PC-3 (cell line): Measurements from ENCODE around the gene KANK2. TPM values are rescaled to one million over a fixed set of nuclear protein-coding genes. Genes with fewer than 3 reads are reported as not detected.

ENCODE experiments used
- ATAC-seq: fragments of 200-7000 bp; cut with Tn5 transposase; 2 replicates; pipeline ENCODE4 v1.9.1; 2020; ENCODE audit warnings: mild to moderate bottlenecking, moderate library complexity
- BruUV-seq: library from RNA; stranded (reverse); fragments of 400-500 nt; replicated peaks from 2 replicates; lab custom pipeline; 2021; lab: Mats Ljungman, UMichigan
- CTCF ChIA-PET: fragments of 300-600 bp; sonication (Branson Sonifier 250); formaldehyde crosslinking; loops from one replicate; lab custom pipeline; 2022; ENCODE audit warnings: antibody characterized with exemption; lab: Charles Lee
- POLR2A ChIA-PET: fragments of 300-600 bp; sonication (Branson Sonifier 250); formaldehyde crosslinking; loops from one replicate; lab custom pipeline; 2022; ENCODE audit warnings: antibody characterized with exemption; ENCODE audit not compliant: unreplicated experiment; lab: Charles Lee
- DNase-seq: peaks from one replicate; pipeline ENCODE4 v3.0.0-alpha.2; 2015
- H2AFZ ChIP-seq: fragments of 300-600 bp; sonication (generic); 2 replicates; pipeline ENCODE4 v1.6.0; 2016; ENCODE audit warnings: antibody characterized with exemption, low read length
- H3F3A ChIP-seq: fragments of 300-600 bp; sonication (generic); one replicate; pipeline ENCODE4 v1.6.0; 2017; ENCODE audit warnings: antibody characterized with exemption, low read length, control low read depth, mild to moderate bottlenecking; ENCODE audit not compliant: unreplicated experiment
- H3K27ac ChIP-seq: fragments of 300-600 bp; sonication (generic); 2 replicates; pipeline ENCODE4 v1.5.1; 2016; ENCODE audit warnings: mild to moderate bottlenecking, low read length
- H3K27me3 ChIP-seq: fragments of 300-600 bp; sonication (generic); 2 replicates; pipeline ENCODE4 v1.6.1; 2016; ENCODE audit warnings: low read length, mixed read lengths
- H3K36me3 ChIP-seq: fragments of 300-600 bp; sonication (generic); 2 replicates; pipeline ENCODE4 v1.6.1; 2016; ENCODE audit warnings: low read depth, mixed run types, low read length, mixed read lengths
- H3K4me1 ChIP-seq: fragments of 300-600 bp; sonication (generic); 2 replicates; pipeline ENCODE4 v1.5.1; 2016; ENCODE audit warnings: low read length; ENCODE audit not compliant: insufficient read depth
- H3K4me2 ChIP-seq: fragments of 300-600 bp; sonication (generic); 2 replicates; pipeline ENCODE4 v1.6.0; 2016; ENCODE audit warnings: low read length
- H3K4me3 ChIP-seq: fragments of 300-600 bp; sonication (generic); 2 replicates; pipeline ENCODE4 v1.5.1; 2016; ENCODE audit warnings: mild to moderate bottlenecking, low read length, mixed read lengths
- H3K79me2 ChIP-seq: fragments of 300-600 bp; sonication (generic); 2 replicates; pipeline ENCODE4 v1.6.1; 2017; ENCODE audit warnings: low read length, mixed read lengths
- H3K9ac ChIP-seq: fragments of 300-600 bp; sonication (generic); 2 replicates; pipeline ENCODE4 v1.6.0; 2016; ENCODE audit warnings: mild to moderate bottlenecking, low read length
- H3K9me2 ChIP-seq: fragments of 300-600 bp; sonication (generic); replicated peaks from 2 replicates; pipeline ENCODE4 v1.6.1; 2016; ENCODE audit warnings: mixed run types, low read length, mixed read lengths
- H3K9me3 ChIP-seq: fragments of 300-600 bp; sonication (generic); 2 replicates; pipeline ENCODE4 v1.6.1; 2016; ENCODE audit warnings: low read length, mixed read lengths
- H4K20me1 ChIP-seq: fragments of 300-600 bp; sonication (generic); 2 replicates; pipeline ENCODE4 v1.6.1; 2016; ENCODE audit warnings: low read length, mixed read lengths
- CTCF ChIP-seq: fragments of 300-600 bp; sonication (generic); conservative IDR thresholded peaks from 2 replicates; pipeline ENCODE4 v1.5.1; 2017; ENCODE audit warnings: antibody characterized with exemption, low read depth, mild to moderate bottlenecking, low read length
- EZH2 ChIP-seq: fragments of 300-600 bp; sonication (generic); IDR thresholded peaks from one replicate; pipeline ENCODE4 v1.6.1; 2017; ENCODE audit warnings: antibody characterized with exemption, mild to moderate bottlenecking, low read length; ENCODE audit not compliant: unreplicated experiment
- EZH2phosphoT487 ChIP-seq: fragments of 300-600 bp; sonication (generic); IDR thresholded peaks from 2 replicates; pipeline ENCODE4 v1.6.1; 2018; ENCODE audit warnings: mild to moderate bottlenecking, antibody characterized with exemption, low read length, borderline replicate concordance
- intact Hi-C: fragments of 100-400 bp; cut with micrococcal nuclease; formaldehyde crosslinking; loops from 2 replicates; pipeline ENCODE4 v1.9.0; 2023
- total RNA-seq: library from RNA; depleted of rRNA; stranded (reverse); fragments of >200 nt; gene quantifications from 2 replicates; pipeline ENCODE4 v1.2.3, GENCODE V29; 2014

The KANK2 gene
- total RNA-seq, 1 experiment from 2014 or later = 98.4 TPM

- H3K4me1 ChIP-seq = 0 out of 2 replicates have a peak, but pooled peaks cover 3% of the 10 kb centered on the region
- H2AFZ ChIP-seq = no peak overlapping the region
- H4K20me1 ChIP-seq = no peaks in the 10 kb centered on the region
- CTCF ChIA-PET = no interaction called here
- H3K9me2 ChIP-seq = no peaks in the 10 kb centered on the region
- intact Hi-C loops = no loop called here
- no peaks in the 10 kb centered on the region for H3K79me2 ChIP-seq
- H3K36me3 ChIP-seq = peaks cover 7% of the 10 kb centered on the region; the same call in 1 of the 2 replicates
- no peaks in the 10 kb centered on the region for H3K27me3 ChIP-seq
- peak; percentile 24 for DNase-seq
- no peaks in the 10 kb centered on the region for H3K9me3 ChIP-seq
- ATAC-seq = no peak
- no peak overlapping the region for H3K9ac ChIP-seq
- H3K4me2 ChIP-seq = no peak overlapping the region
- H3F3A ChIP-seq = no peaks in the 10 kb centered on the region
- TF ChIP-seq CTCF (no peak), EZH2 (no peak), EZH2phosphoT487 (no peak)
- no peak overlapping the region for H3K27ac ChIP-seq
- no peak overlapping the region for H3K4me3 ChIP-seq
- BruUV-seq = no TSS peak
- POLR2A ChIA-PET = no interaction called here
Measured at GRCh38 chr19:11244846-11245589, 47.7 kb upstream of the KANK2 start.

GRCh38 chr19:11243798-11244169 lies 46.4 kb upstream of the KANK2 start:
- Histone ChIP-seq H3K4me1 (0 out of 2 replicates have a peak, but pooled peaks cover 3% of the 10 kb centered on the region), H3K9ac (no peak overlapping the region), H2AFZ (no peak overlapping the region), H3K27ac (no peak overlapping the region), H3K36me3 (peaks cover 7% of the 10 kb centered on the region; the same call in 1 of the 2 replicates), H3K9me2 (no peaks in the 10 kb centered on the region), H3K27me3 (no peaks in the 10 kb centered on the region), H3F3A (no peaks in the 10 kb centered on the region), H3K9me3 (no peaks in the 10 kb centered on the region), H4K20me1 (no peaks in the 10 kb centered on the region), H3K79me2 (no peaks in the 10 kb centered on the region), H3K4me2 (peak overlapping the region; percentile 58), H3K4me3 (no peak overlapping the region)
- no peak for ATAC-seq
- BruUV-seq = no TSS peak
- POLR2A ChIA-PET = no interaction called here
- no peak for DNase-seq
- intact Hi-C loops = no loop called here
- TF ChIP-seq CTCF (no peak), EZH2phosphoT487 (no peak), EZH2 (no peak)
- CTCF ChIA-PET = interaction anchor here (0.6 kb wide), 4 partner anchors 12 to 1346 kb away, joined by 3 to 4 read pairs (median 4); no protein-coding TSS in a partner anchor
